ENCODE results near the gene TNS3.

TNS3 gene

DNA sequence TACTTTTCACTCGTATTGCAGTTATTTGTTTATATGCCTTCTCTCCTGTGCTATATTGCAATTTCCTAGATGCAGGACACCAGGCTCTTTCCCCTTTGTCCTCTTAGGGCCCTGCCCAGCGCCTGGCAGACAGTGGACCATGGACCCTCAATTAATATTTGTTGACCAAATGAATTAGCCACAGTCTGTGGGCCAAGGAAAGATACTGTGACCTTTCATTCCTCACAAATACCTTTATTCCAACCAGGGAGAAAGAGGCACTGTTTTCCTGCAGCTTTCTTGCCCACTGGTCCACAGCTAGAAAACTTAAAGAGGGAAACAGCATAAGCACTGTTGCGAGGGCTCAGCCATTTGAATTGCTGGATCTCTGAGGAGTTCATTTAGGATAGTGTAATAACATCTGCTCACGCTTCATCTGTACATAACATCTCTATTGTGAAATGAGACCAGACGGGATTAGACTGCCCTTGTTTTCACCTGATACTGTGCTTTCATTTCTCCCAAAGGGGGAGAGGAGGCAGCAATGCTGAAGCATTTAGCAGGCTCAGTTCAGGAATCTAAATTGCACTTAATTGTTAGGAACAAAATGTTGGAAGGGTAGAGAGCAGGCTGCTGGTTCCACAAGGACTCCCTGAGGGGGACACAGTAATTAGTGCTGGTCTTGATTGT, 46.7 kb downstream of the TNS3 start:
- peak overlapping the region in 1 of 7 experiments; percentile 53 for H3K4me3 ChIP-seq
- H3K27ac ChIP-seq, result peak overlapping the region in 4 of 21 experiments; percentile 2 to 86 (median 37)

DNA sequence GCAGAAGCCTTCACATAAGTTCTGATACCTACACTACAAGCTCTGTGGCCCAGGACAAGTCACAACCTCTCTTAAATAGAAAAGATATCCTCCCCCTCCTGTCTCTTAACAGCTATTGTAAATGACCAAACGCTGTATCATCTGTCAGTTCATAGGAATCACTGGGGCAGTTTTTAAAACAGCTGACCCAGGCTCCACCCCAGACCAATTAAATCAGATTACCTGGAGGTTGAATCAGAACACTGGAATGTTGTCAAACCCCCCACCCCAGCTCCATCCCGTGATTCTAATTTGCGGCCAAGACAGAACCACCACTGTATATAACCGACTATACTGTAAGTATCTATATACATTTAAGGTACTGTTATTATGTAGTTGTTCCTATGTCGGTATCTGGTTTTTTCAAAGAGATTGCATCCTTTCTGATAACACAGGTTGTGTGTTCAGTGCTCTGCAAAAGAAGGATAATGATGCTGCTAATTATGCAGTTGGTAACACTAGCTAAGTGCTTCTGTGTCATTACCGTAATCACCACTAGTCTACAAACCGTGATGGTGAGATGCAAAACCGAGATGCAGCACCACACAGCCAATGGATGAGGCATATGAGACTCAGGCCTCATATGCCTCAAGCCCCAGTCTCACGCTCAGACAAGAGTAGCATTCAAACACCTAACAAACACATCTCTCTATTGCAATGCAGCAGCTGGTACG, 47.4 kb downstream of the TNS3 start:
- H3K27ac ChIP-seq, result no peak overlapping the region

DNA sequence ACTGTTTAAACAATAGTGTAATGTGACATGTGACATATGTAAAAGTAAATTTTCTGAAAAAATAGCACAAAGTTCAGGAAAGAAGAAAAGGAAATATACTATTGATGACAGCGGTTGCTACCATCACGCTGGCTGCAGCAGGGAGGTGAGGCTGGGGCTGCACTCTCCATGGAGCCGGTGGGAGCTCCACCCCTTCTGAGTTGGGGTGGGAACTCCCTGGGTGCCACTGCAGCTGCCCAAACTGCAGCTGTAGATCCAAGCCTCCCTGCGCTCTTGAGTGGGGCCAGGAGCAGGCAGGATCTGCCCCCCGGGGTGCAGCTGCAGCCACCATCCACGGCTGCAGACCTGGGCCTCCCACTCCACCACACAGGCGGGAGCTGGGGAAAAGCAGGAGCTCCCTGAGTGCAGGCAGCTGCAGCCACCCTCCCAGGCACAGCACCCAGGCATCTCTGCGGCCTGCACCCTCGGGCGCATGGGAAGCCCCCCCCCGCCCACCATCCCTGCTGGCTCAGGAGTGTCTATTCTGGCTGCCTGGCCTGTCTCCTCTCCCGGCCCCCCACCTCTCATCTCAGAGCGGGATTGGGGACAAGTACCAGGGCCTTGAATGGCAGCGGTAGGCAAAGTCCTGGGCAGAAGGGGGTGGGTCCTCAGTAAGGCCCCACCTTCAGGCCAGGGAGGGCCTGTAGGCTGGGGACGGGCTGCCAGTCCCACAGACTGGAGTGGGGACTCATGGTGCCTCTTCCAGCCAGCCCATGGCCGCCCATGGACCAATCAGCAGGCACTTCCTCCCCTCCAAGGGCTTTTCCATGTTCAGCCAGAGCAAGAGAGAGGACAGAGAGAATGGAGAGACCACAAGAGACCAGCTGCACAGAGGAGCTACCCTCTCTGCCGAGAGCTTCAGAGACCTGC, 50.1 kb downstream of the TNS3 start:
- no peak overlapping the region for H3K27ac ChIP-seq

More for the DNA sequence above, 47.4 kb downstream of the TNS3 start:
- H3K4me3 ChIP-seq, result no peak overlapping the region

GRCh38 chr7:47529826-47530555, 51.9 kb downstream of the TNS3 start:
- Histone ChIP-seq H3K27ac (no peak overlapping the region), H3K4me3 (no peak overlapping the region)

More for the DNA sequence above, 50.1 kb downstream of the TNS3 start:
- H3K4me3 ChIP-seq, result no peak overlapping the region

DNA sequence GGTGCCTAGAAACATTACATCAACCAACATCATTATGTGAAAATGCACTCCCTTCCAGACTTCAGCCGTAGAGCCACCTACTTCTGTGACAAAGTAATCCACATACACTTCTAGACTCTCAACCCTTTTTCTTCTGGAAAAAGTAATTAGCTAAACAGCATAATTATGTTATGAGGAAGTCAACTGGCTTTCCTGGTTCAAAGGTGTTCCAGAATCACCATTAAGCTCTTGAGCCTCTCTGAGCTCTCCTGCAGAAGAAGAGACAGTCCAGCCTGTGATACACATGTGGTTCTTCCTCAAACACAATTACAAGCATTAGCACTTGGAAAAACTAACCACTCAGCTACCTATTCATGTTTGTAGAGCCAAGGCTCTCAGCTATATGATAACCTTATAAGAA, 52.5 kb downstream of the TNS3 start:
- no peak overlapping the region for H3K27ac ChIP-seq
- H3K4me3 ChIP-seq, result no peak overlapping the region

DNA sequence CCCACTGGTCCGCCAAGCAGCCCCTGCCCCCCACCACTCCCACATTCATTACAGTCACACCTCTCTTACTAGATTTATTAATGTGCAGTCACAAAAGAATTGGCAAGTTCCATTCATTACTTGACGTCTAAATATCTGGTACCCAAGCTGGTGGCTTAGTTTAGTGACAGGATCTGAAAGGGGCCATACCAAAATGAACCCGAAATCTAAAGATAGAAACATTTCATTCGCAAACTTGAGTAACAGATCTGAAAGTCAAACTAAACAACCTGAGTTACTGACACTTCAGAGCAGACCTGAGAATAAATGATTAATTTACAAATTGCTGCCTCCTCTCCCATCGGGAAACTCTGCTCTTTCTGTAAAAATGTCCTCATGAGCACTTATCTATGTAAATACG, 53.4 kb downstream of the TNS3 start:
- no peak overlapping the region for H3K27ac ChIP-seq
- H3K4me3 ChIP-seq, result no peak overlapping the region

GRCh38 chr7:47526466-47526865, 55.4 kb downstream of the TNS3 start:
- Histone ChIP-seq H3K4me3 (no peak overlapping the region), H3K27ac (no peak overlapping the region)

DNA sequence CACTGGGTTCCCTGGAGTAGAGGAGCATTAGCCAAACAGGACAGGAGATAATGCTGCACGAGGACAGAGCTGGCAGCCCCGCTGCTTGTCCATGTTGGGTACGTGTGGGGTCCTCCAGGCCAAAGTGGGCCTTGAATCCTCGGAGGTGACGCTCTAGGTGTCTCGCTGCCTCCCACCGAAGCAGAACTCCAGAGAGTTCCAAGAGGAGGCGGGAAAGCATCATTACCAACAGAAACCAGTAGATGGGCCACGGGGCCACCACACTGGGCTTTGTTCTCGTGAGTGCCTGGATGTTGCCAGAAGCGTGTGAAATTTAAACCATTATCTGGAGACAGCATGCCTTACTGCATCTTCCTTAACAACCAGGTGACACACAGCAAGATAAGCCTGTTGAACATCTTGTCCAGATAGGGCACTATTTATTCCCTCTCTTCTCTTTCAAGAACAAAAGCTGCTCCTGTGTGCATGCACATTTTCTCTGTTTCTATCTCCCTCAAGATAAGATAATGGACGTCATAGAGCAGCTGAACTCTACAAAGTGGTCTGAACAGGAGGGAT, 56.8 kb downstream of the TNS3 start:
- no peak overlapping the region for H3K27ac ChIP-seq
- no peak overlapping the region for H3K4me3 ChIP-seq

- Histone ChIP-seq H3K4me3 (no peak overlapping the region), H3K27ac (peak overlapping the region in 1 of 21 experiments; percentile 11)
These were observed 58.5 kb downstream of the TNS3 start for GRCh38 chr7:47523401-47523800.

GRCh38 chr7:47521816-47522561, 59.9 kb downstream of the TNS3 start:
- no peak overlapping the region for H3K4me3 ChIP-seq
- peak overlapping the region in 10 of 21 experiments; percentile 10 to 81 (median 54) for H3K27ac ChIP-seq

GRCh38 chr7:47521011-47521795, 60.7 kb downstream of the TNS3 start:
- Histone ChIP-seq H3K27ac (peak overlapping the region in 17 of 21 experiments; percentile 16 to 81 (median 54)), H3K4me3 (no peak overlapping the region)

DNA sequence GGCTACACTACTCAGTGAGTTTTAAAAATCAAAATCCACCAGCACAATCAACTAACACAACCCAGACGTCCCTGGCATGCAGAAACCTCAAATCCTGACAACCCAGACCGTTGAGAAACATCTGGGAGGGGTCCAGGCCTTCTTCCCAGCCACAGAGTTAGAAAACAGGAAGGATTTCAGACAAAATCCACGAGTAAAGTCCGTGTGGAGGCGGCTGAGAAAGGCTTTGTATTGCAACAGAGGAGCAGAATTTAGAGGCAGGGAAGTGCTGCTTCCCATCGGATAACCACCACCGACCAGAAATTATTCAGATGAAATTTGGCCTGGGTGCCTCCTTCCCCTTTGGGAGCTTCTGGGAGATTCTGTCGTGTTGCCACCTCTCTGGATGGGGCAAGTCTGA, 61.5 kb downstream of the TNS3 start:
- Histone ChIP-seq H3K27ac (peak overlapping the region in 18 of 21 experiments; percentile 16 to 81 (median 42)), H3K4me3 (no peak overlapping the region)

DNA sequence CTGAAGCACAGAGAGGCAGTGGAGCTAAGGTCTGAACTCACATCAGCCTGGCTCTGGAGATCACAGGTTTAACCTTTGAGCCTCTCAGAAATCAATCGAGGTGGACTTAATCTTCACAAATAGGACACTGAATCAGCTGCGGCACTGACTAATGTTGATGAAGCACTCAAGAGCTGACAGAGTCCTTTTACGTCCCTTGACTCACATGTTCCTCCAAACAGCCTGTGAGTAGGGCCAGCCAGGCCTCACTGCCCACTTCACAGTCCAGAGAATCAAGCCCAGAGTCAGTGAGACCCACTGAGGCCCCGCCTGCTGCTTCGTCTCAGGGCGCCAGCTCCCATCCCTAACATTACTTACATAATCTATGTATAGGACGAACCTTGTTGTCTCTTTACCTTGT, 63.1 kb downstream of the TNS3 start:
- Histone ChIP-seq H3K4me3 (no peak overlapping the region), H3K27ac (peak overlapping the region in 7 of 21 experiments; percentile 19 to 81 (median 42))

- peak overlapping the region in 6 of 21 experiments; percentile 4 to 81 (median 42) for H3K27ac ChIP-seq
- no peak overlapping the region for H3K4me3 ChIP-seq
These were observed 64.0 kb downstream of the TNS3 start for GRCh38 chr7:47517821-47518480.

DNA sequence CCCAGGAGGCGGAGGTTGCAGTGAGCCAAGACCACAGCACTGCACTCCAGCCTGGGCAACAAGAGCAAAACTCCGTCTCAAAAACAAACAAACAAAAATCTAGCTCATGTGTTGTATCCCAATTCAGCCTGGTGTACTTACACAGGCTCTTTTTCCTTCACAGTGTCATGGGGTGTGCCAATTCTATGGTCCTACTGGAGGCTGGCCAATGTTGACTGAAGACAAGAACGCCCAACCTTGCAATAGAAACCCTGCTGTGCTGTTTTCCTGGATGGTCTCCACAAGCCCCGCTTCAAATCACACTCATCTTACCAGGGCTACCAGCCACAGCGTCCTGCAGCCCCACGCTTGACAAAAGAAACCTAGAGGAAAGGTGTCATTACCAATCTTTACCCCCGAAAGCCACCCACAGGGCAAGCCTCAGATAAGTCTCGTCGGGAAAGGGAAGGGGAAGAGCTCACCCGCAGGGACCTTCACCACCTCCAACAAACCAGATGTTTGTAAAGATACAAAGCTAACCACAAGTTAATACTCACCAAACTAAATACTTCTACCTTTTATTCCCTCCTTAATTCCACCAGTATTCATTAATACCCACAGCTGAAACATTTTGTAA, 64.8 kb downstream of the TNS3 start:
- H3K27ac ChIP-seq, result peak overlapping the region in 2 of 21 experiments; percentile 21 to 42
- no peak overlapping the region for H3K4me3 ChIP-seq

DNA sequence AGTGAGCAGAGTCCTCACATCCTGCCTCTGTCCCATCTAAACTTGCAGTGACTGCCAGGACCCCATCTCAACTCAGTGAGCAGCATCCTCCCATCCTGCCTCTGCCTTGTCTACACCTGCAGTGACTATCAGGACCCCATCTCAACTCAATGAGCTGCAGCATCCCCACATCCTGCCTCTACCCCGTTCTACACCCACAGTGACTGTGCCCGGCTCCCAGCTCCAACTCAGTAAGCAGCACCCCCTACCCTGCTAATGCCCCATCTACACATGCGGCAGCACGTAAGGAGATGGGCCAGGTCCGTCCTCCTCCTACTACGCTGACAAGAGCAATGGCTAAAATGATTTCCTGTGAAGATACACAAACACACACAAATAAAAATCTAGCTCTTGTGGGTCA, 65.5 kb downstream of the TNS3 start:
- H3K27ac ChIP-seq, result peak overlapping the region in 1 of 21 experiments; percentile 22
- no peak overlapping the region for H3K4me3 ChIP-seq

DNA sequence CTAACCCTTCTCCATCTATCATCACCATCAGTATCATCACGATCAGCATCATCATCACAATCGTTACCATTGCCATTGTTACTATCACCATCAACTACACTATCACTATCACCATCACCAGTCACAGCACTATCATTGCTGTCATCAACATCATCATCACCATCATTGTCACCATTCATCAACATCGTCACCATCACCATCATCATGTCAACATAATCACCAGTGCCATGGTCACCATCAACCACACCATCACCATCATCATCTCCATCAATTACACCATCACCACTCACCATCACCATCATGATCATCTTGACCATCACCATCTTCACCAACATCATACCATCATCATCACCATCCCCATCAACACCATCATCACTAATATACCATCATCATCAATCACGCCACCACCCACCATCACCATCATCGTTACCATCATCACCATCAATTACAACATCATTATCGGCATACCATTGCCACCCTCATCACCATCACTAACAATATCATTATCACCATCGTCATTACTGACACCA, 66.5 kb downstream of the TNS3 start:
- Histone ChIP-seq H3K4me3 (no peak overlapping the region), H3K27ac (no peak overlapping the region)

Measured in skin epidermis (tissue), 12 donors.